GM10266 (cell line): ENCODE measurements around the gene AQP1.

Experiments used
- DNase-seq: peaks from one replicate; pipeline ENCODE4 v3.0.0; 2012; ENCODE audit errors: extremely low spot score
- CTCF ChIP-seq: IDR thresholded peaks from 2 replicates; pipeline ENCODE4 v1.5.1; 2012; ENCODE audit warnings: mild to moderate bottlenecking, low read depth; ENCODE audit not compliant: control insufficient read depth, insufficient read depth; ENCODE audit errors: missing control alignments

AQP1 gene

GRCh38 chr7:30971840-30972563 lies 60.3 kb downstream of the AQP1 start:
- DNase-seq = no peak
- no peak for TF ChIP-seq CTCF

- no peak for DNase-seq
- no peak for TF ChIP-seq CTCF
Measured at GRCh38 chr7:30973292-30973691, 61.6 kb downstream of the AQP1 start.

GRCh38 chr7:30973791-30974604 lies 62.3 kb downstream of the AQP1 start:
- TF ChIP-seq CTCF = no peak
- no peak for DNase-seq

- peak; percentile 80 for TF ChIP-seq CTCF
- DNase-seq = peak; percentile 85
Measured at GRCh38 chr7:30974605-30975255, 63.1 kb downstream of the AQP1 start.
